Measurements from ENCODE around the gene CRB1.

Gene CRB1

DNA sequence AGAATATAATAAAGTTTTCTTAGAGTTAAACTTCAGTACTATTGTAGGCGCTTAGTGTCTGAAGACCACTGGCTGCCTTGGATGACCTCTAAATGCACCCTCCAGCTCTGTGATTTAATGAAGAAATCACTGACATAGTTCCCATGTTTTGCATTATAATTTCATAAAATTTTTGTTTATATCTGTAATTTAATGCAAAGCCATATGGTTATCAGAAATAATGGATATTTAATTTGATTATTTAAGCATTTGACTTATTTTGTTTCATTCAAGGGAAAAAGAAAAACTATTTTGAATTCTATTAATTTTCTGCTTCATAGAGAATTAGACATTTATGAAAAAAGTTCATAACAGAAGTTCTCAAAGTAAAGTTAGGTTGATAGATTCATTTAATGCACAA lies 18.6 kb downstream of the CRB1 start:
- H3K4me1 ChIP-seq, result peaks cover 0 to 16% (median 0%) of the 10 kb centered on the region in 10 experiments; a peak in 7 of 20 replicates
- H3K9me3 ChIP-seq (replicated peaks in 1 of 11), result no peaks in the 10 kb centered on the region
- H3K4me3 ChIP-seq, result no peak overlapping the region
- H3K27me3 ChIP-seq, result no peaks in the 10 kb centered on the region
- no peak overlapping the region for H3K4me2 ChIP-seq
- no peaks in the 10 kb centered on the region for H3K36me3 ChIP-seq
- no peak overlapping the region for H3K9ac ChIP-seq
- no peak for TF ChIP-seq Cebpa-rat (IDR thresholded peaks at IDR 0.05)
- no peaks in the 10 kb centered on the region for H4K20me1 ChIP-seq
- H3K27ac ChIP-seq, result no peak overlapping the region

DNA sequence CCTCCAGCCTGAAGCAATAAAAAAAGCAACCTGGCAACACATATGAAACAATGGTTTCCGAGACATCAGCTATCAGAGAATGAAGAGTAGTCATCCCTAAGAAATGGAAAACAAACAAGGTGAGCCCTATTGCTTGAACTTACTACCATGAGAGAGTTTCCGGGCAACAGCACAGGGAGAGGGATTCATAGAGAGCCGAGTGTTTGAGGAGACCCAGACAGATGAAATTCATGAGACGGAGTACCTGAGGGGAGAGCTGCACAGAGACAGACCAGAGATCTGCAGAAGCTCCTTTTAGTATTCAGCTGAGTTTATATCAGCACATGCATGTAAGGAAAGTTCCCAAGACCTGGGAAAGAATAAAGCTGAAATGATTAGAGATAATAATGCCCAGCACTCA lies 19.8 kb downstream of the CRB1 start:
- Histone ChIP-seq H3K9ac (no peak overlapping the region), H3K36me3 (no peaks in the 10 kb centered on the region), H4K20me1 (no peaks in the 10 kb centered on the region), H3K9me3 (replicated peaks in 1 of 11) (no peaks in the 10 kb centered on the region), H3K4me2 (no peak overlapping the region), H3K4me3 (no peak overlapping the region), H3K4me1 (peaks cover 0 to 16% (median 0%) of the 10 kb centered on the region in 10 experiments; a peak in 7 of 20 replicates), H3K27ac (no peak overlapping the region), H3K27me3 (no peaks in the 10 kb centered on the region)
- no peak for TF ChIP-seq Cebpa-rat (IDR thresholded peaks at IDR 0.05)

DNA sequence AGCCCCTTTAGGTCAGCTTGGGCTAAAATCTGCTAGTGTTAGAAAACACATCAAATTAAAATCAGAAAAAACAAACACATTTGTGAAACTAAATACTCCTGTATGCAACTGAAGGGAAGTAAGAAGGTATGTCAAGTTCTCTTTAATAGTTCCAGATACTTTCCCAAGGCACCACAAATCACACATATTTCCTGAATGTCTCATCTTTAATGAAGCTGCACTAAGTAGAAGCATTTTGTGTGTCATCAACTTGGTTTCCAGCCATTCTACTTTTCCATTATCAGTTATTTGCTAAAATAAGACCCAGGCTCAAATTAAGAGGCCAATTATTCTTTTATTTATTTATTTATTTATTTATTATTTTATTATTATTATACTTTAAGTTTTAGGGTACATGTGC lies 34.7 kb downstream of the CRB1 start:
- Histone ChIP-seq H3K4me2 (no peak overlapping the region), H3K27ac (no peak overlapping the region), H4K20me1 (no peaks in the 10 kb centered on the region), H3K9me3 (replicated peaks in 1 of 11) (no peaks in the 10 kb centered on the region), H3K36me3 (no peaks in the 10 kb centered on the region), H3K27me3 (no peaks in the 10 kb centered on the region), H3K9ac (no peak overlapping the region), H3K4me1 (no peaks in the 10 kb centered on the region), H3K4me3 (no peak overlapping the region)
- TF ChIP-seq Cebpa-rat (IDR thresholded peaks at IDR 0.05), result no peak

- no peak overlapping the region for H3K4me3 ChIP-seq
- no peak for TF ChIP-seq Cebpa-rat (IDR thresholded peaks at IDR 0.05)
- no peaks in the 10 kb centered on the region for H3K4me1 ChIP-seq
- no peaks in the 10 kb centered on the region for H3K9me3 ChIP-seq (replicated peaks in 1 of 11)
- H3K27me3 ChIP-seq, result no peaks in the 10 kb centered on the region
- H3K4me2 ChIP-seq, result no peak overlapping the region
- no peaks in the 10 kb centered on the region for H3K36me3 ChIP-seq
- H3K9ac ChIP-seq, result no peak overlapping the region
- H4K20me1 ChIP-seq, result no peaks in the 10 kb centered on the region
- H3K27ac ChIP-seq, result no peak overlapping the region
Observed at GRCh38 chr1:197303463-197303862, 35.4 kb downstream of the CRB1 start.

DNA sequence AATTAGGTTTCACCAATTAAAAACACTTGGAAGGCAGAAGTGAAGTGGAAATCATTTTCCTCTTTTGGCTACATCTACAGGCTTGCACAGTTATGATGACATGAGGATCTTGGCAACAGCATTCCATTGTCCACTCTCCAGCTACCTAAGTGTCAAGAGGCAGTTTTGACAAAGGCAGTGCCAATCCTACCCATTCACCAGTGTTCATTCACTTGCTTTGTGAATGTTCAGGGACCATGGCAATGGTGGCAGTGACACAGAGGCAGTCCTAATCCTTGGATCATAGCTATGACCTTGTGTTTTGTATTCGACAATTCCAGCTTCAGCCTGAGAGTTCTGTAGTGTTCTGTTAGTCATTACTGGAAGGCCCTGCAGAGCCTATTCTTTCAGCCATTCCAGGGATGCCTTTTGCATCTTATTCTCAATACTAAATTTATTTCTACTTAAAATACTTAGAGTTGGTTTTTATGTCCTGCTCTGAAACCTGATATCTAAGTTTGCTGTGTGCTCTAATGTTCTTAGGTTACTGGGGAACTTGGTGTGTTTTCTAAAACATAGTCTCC lies 36.7 kb downstream of the CRB1 start:
- Histone ChIP-seq H3K9ac (no peak overlapping the region), H3K36me3 (no peaks in the 10 kb centered on the region), H3K4me3 (no peak overlapping the region), H3K27me3 (no peaks in the 10 kb centered on the region), H3K27ac (no peak overlapping the region), H4K20me1 (no peaks in the 10 kb centered on the region), H3K4me1 (no peaks in the 10 kb centered on the region), H3K4me2 (no peak overlapping the region), H3K9me3 (replicated peaks in 1 of 11) (no peaks in the 10 kb centered on the region)
- no peak for TF ChIP-seq Cebpa-rat (IDR thresholded peaks at IDR 0.05)

GRCh38 chr1:197305925-197306324 lies 37.9 kb downstream of the CRB1 start:
- Histone ChIP-seq H3K4me3 (no peak overlapping the region), H3K27me3 (no peaks in the 10 kb centered on the region), H3K27ac (no peak overlapping the region), H4K20me1 (no peaks in the 10 kb centered on the region), H3K4me2 (no peak overlapping the region), H3K9ac (no peak overlapping the region), H3K9me3 (replicated peaks in 1 of 11) (no peaks in the 10 kb centered on the region), H3K36me3 (no peaks in the 10 kb centered on the region), H3K4me1 (no peaks in the 10 kb centered on the region)
- no peak for TF ChIP-seq Cebpa-rat (IDR thresholded peaks at IDR 0.05)

DNA sequence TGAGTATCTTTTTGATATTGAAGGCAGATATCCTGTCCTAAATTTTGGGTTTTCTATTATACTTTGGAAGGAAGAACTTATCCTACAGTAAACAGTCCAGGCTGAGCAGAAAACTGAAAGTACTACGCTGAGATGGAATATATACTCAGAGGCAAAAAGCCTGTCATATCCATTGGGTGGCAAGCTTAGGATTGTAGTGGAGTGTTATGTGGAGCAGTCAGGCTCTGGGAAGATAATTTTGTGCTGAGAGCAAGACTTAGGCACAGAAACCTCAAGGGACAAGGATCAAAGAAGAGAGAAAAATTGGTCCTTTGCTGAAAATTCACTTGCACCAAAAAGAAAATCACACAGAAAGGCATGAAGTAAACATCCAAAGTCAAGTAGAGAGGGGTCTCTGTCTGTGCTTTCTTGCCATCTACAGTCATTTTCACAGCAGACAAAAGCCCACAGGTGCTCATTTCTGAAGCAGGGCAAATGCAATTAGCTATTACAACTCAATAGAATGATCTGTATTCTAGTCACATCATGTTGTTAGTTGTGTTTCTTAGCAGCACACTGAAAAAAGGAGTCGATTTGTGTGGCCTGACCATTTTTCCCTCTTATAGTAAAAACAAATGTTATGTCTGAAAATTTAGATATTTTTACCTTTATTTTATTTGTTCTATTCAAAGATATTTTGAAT lies 38.5 kb downstream of the CRB1 start:
- no peak for TF ChIP-seq Cebpa-rat (IDR thresholded peaks at IDR 0.05)
- Histone ChIP-seq H3K4me3 (no peak overlapping the region), H3K9me3 (replicated peaks in 1 of 11) (no peaks in the 10 kb centered on the region)

DNA sequence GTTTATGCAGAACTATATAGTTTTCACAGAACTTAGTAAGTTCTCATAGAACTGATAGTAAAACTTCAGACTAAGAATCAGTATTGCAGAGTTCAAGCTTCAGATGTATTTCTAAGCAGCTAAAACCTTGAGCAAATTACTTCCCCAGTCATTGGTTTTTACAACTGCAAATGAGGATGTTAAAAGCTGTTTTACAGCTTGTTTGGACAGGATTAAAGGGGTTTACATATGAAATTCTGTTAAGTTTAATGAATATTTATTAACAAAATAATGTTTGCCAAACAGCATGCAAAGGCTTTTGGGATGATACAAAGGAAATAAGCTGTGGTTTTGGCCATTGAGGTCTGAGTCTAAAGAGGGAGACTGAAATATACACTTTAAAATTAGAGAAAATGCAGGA lies 39.1 kb downstream of the CRB1 start:
- no peak overlapping the region for H3K4me3 ChIP-seq
- no peak for TF ChIP-seq Cebpa-rat (IDR thresholded peaks at IDR 0.05)
- no peak overlapping the region for H3K9ac ChIP-seq
- no peaks in the 10 kb centered on the region for H3K27me3 ChIP-seq
- no peaks in the 10 kb centered on the region for H4K20me1 ChIP-seq
- no peaks in the 10 kb centered on the region for H3K4me1 ChIP-seq
- H3K4me2 ChIP-seq, result no peak overlapping the region
- H3K36me3 ChIP-seq, result no peaks in the 10 kb centered on the region
- H3K9me3 ChIP-seq (replicated peaks in 1 of 11), result no peaks in the 10 kb centered on the region
- no peak overlapping the region for H3K27ac ChIP-seq

More for the DNA sequence above, 38.5 kb downstream of the CRB1 start:
- no peak overlapping the region for H3K9ac ChIP-seq
- no peaks in the 10 kb centered on the region for H3K36me3 ChIP-seq
- H3K27me3 ChIP-seq, result no peaks in the 10 kb centered on the region
- no peak overlapping the region for H3K4me2 ChIP-seq
- no peaks in the 10 kb centered on the region for H4K20me1 ChIP-seq
- no peaks in the 10 kb centered on the region for H3K4me1 ChIP-seq
- no peak overlapping the region for H3K27ac ChIP-seq

GRCh38 chr1:197307551-197307950 lies 39.5 kb downstream of the CRB1 start:
- H3K27me3 ChIP-seq, result no peaks in the 10 kb centered on the region
- no peaks in the 10 kb centered on the region for H3K9me3 ChIP-seq (replicated peaks in 1 of 11)
- no peaks in the 10 kb centered on the region for H4K20me1 ChIP-seq
- no peak overlapping the region for H3K9ac ChIP-seq
- TF ChIP-seq Cebpa-rat (IDR thresholded peaks at IDR 0.05), result no peak
- H3K4me1 ChIP-seq, result no peaks in the 10 kb centered on the region
- no peak overlapping the region for H3K27ac ChIP-seq
- no peaks in the 10 kb centered on the region for H3K36me3 ChIP-seq
- no peak overlapping the region for H3K4me2 ChIP-seq
- no peak overlapping the region for H3K4me3 ChIP-seq

GRCh38 chr1:197311081-197311480 lies 43.0 kb downstream of the CRB1 start:
- no peaks in the 10 kb centered on the region for H3K27me3 ChIP-seq
- no peaks in the 10 kb centered on the region for H4K20me1 ChIP-seq
- H3K9ac ChIP-seq, result no peak overlapping the region
- TF ChIP-seq Cebpa-rat (IDR thresholded peaks at IDR 0.05), result no peak
- H3K27ac ChIP-seq, result no peak overlapping the region
- no peaks in the 10 kb centered on the region for H3K36me3 ChIP-seq
- no peak overlapping the region for H3K4me3 ChIP-seq
- H3K9me3 ChIP-seq (replicated peaks in 1 of 11), result no peaks in the 10 kb centered on the region
- no peak overlapping the region for H3K4me2 ChIP-seq
- no peaks in the 10 kb centered on the region for H3K4me1 ChIP-seq
